GM08714 (cell line): ENCODE measurements around the gene SPTLC2.
A peak's percentile ranks its signal among the peaks of the same experiment; 100 is the strongest.
"Not testable (repeated sequence)": the region's sequence is repeated elsewhere in the genome, so short reads cannot be mapped to it uniquely, and the experiment has no call there.

Source experiments
- H3K4me3 ChIP-seq: fragments of 200-500 bp; sonication (Bioruptor generic); 2 replicates; pipeline ENCODE4 v1.5.1; 2014; ENCODE audit warnings: mild to moderate bottlenecking, low read length, inconsistent platforms
- ZNF274 ChIP-seq: IDR thresholded peaks from 2 replicates; pipeline ENCODE4 v1.6.1; 2012; ENCODE audit warnings: mild to moderate bottlenecking, low read depth, low read length

SPTLC2 gene

GRCh38 chr14:77640756-77641533, 24.5 kb upstream of the SPTLC2 start:
- H3K4me3 ChIP-seq = no peak overlapping the region; the same call in 1 of the 2 replicates
- no peak for TF ChIP-seq ZNF274

DNA sequence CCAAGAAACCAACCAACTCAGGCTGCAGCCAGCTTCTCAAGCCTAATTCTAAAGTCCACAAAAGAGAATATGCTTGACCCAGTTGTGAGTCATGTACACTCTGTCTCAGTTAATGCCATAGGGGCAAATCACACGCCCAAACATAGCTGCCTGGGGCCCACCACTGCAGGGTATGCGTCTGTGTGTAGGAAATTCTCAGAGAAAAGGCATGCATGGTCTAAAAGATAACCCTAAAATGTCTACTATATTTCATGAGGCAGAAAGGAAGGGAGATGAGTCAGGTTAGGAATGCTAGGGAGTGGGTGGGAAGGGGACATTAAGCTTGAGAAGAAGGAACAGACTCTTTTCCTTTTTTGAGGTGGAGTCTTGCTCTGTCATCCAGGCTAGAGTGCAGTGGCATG, 22.3 kb upstream of the SPTLC2 start:
- no peak overlapping the region for H3K4me3 ChIP-seq
- TF ChIP-seq ZNF274 = no peak

DNA sequence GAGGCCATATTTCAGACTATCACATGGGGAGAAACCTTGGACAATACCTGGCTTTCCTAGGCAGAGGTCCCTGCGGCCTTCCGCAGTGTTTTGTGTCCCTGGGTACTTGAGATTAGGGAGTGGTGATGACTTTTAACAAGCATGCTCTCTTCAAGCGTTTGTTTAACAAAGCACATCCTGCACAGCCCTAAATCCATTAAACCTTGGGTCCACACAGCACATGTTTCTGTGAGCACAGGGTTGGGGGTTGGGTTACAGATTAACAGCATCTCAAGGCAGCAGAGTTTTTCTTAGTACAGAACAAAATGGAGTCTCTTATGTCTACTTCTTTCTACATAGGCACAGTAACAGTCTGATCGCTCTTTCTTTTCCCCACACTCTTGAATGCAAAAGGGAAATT, 19.4 kb upstream of the SPTLC2 start:
- H3K4me3 ChIP-seq = not testable (repeated sequence)

GRCh38 chr14:77635466-77635865, 19.0 kb upstream of the SPTLC2 start:
- not testable (repeated sequence) for H3K4me3 ChIP-seq

DNA sequence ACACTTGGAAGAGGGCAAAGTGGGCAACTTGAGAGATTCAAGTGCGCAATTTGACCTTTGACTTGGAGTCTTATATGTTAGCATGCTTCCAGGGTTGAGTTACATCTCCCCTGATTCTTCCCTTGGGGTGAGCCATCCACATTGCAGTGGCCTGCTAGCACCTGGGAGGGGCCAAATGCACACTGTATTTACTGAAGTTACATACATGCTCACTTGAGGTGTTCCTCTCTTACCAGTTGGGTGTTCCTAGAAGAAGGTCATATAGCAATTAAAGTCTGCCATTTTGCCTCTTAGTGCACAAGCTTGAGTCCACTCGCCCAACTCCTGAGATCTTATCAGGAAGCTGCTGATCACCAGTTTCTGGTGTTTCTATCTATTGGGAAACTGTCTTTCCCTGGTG, 13.7 kb upstream of the SPTLC2 start:
- TF ChIP-seq ZNF274 = no peak
- H3K4me3 ChIP-seq = no peak overlapping the region

GRCh38 chr14:77625360-77625759, 8.9 kb upstream of the SPTLC2 start:
- no peak overlapping the region for H3K4me3 ChIP-seq
- TF ChIP-seq ZNF274 = no peak

DNA sequence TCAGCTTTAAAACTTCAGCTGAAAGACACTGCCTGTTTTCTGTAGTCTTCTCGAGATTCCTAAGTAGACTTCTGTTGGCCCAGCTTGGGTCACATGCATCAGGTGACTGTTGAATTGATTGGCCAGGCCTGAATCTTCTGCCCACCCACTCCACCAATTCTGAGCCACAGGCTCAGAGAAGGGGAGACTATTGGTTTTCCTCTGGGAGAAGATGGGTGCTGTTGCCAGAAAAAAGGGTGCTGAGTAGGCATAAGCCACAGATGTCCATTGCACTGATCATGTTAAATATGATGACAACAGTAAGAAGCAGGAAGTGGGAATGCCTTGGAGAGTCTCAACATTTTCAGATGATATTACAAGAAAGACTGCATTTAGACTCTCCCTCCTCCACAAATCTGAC, 6.8 kb upstream of the SPTLC2 start:
- H3K4me3 ChIP-seq = no peak overlapping the region
- TF ChIP-seq ZNF274 = no peak

GRCh38 chr14:77622366-77622961, 6.0 kb upstream of the SPTLC2 start:
- TF ChIP-seq ZNF274 = no peak
- no peak overlapping the region for H3K4me3 ChIP-seq

DNA sequence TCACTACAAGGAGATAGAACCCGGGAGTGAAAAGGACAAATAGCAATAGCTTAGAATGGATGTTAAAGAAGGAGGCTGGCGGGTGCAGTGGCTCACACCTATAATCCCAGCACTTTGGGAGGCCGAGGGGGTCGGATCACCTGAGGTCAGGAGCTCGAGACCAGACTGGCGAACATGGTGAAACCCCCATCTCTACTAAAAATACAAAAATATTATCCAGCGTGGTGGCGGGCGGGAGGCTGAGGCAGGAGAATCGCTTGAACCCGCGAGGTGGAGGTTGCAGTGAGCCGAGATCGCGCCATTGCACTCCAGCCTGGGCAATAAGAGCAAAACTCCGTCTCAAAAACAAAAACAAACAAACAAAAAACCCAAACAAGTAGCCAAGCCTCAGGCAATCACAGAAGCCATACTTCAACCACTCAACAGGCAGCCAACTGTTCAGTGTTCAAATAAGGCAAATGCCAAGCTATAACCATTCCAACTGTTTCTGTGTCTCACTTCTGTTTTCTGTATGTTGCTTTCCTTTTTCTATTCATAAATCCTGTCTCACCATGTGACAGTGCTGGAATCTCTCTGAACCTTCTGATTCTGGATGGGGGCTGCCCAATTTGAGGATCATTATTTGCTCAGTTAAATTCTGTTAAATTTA, 3.9 kb upstream of the SPTLC2 start:
- no peak for TF ChIP-seq ZNF274
- no peak overlapping the region for H3K4me3 ChIP-seq

- no peak for TF ChIP-seq ZNF274
- H3K4me3 ChIP-seq = no peak overlapping the region
These were observed 2.0 kb upstream of the SPTLC2 start for GRCh38 chr14:77618381-77618970.

- H3K4me3 ChIP-seq = peak overlapping the region; percentile 86
- TF ChIP-seq ZNF274 = no peak
These were observed 344 bp downstream of the SPTLC2 start for GRCh38 chr14:77616133-77616453.

DNA sequence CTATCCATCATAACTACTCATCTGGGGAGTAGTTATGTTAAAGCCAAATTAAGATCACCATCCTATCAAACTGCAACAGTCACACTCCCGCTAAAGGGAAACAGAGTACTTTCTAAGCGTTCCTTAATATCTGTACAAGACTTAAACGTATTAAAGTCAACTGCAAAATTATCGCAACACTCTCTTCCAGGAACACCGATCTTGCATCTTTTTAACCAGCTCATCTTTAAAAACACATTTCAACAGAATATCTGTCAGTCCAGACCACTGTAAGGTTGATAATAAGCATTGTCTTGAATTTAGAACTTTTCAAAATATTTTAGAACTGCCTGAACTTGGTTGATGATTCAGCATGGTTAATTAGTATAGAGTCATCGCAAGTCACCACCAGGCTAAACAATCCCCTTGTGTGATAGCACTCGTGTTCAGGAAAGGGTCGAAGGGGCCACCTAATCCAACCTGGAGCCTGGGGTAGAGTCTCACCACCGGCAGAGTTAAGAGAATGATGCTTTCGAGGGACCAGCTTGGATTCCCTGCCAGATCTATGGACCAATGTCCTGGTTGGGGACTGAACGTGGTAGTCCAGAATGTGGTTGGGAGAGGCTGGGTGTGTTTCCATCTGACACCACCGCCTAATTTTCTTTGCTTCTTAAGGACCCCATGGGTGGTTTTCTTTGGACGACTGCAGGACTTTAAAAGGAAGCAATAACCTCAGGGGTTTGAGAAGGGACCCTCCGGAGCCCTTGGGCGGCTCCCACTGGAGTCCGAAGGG, 890 bp downstream of the SPTLC2 start:
- H3K4me3 ChIP-seq = peak overlapping the region; percentile 86
- no peak for TF ChIP-seq ZNF274

GRCh38 chr14:77613201-77613600, 3.2 kb downstream of the SPTLC2 start:
- H3K4me3 ChIP-seq = no peak overlapping the region
- no peak for TF ChIP-seq ZNF274

GRCh38 chr14:77612011-77612620, 4.3 kb downstream of the SPTLC2 start:
- H3K4me3 ChIP-seq = no peak overlapping the region
- TF ChIP-seq ZNF274 = no peak
